Ramos (cell line): Measurements from ENCODE around the gene ZNF546.
"Not testable (repeated sequence)": the region's sequence is repeated elsewhere in the genome, so short reads cannot be mapped to it uniquely, and the experiment has no call there.

Source experiments
- in situ Hi-C: fragments of 300-500 bp; cut with MboI; formaldehyde crosslinking; loops from one replicate; pipeline ENCODE4 v1.14.3; 2022; ENCODE audit warnings: low sequenced_read_pairs; ENCODE audit not compliant: unreplicated experiment

Gene ZNF546

DNA sequence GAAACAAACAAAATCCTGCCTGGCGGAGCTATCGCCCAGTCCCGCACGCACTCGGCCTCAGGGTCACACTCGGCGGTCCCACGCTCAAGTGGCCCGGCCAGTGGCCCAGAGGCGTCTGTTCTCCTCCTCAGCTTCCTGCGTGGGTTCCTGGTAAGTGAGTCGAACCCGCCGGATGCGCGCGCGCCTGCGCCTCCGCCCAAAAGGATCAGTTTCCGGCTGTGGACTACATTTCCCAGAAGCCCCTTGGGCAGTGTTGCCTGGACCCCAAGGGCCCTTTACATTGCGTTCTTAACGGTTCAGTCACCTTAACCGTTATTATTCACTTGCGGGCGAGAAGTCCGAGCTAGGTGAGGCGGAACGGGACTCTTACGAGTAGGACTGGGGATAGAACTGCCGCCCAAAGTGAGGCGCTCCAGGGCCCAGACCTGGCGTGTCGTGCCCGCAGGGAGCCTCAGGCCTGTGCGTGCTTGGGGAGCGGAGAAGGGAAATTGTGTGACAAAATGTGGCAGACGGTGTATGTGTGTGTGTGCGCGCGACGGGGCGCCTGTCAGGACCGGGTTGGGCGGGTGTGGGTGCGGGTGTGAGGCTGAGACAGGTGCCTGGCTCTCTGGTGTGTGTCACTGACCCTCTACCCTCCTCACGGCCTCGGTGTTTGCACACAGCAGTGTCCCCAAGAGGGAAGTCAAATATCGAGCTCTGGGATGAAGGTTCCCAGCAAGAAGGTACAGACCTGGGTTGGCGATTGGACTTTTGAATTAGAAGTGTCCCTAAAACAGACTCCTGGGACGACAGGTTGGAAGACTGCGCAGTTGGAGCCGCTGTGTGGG lies at the start of gene ZNF546:
Gene ZNF546 (plus strand): TSS at position 250 of the 827 bp plus-strand sequence. CDS start 1,267 bp downstream, outside the sequence.
- in situ Hi-C loops: no loop called here

DNA sequence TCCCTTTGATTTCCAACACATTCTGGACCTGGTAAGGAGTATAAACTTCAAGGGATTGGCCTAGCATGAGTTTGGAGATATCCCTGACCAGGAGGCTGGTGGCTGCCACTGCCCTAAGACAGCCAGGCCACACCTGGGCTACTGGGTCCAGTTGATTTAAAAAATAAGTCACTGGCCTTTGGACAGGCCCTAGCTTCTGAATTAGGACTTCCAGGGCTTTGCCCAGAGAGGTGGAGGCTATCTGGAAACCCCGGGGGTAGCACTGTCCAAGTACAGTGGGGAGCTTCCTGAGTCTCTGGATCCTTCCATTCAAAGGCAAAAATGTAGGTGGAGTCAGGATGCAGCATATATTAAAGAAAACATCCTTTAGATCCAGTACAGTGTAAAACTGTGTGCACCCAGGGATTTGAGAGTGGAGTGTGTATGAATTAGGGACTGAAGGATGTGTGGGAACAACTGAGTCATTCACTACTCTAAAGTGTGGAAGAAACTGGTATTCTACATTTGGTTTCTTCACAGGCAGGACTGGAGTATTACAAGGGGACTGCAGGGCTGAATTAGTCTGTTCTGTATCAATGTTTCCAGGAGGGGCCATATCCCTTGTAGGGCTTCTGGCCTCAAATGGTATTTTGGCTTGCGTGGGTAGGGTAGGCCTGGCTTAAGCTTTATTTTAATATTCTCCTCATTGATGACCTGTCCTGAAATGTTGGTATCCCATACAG lies 47.7 kb upstream of the ZNF546 start:
- in situ Hi-C loops: no loop called here

DNA sequence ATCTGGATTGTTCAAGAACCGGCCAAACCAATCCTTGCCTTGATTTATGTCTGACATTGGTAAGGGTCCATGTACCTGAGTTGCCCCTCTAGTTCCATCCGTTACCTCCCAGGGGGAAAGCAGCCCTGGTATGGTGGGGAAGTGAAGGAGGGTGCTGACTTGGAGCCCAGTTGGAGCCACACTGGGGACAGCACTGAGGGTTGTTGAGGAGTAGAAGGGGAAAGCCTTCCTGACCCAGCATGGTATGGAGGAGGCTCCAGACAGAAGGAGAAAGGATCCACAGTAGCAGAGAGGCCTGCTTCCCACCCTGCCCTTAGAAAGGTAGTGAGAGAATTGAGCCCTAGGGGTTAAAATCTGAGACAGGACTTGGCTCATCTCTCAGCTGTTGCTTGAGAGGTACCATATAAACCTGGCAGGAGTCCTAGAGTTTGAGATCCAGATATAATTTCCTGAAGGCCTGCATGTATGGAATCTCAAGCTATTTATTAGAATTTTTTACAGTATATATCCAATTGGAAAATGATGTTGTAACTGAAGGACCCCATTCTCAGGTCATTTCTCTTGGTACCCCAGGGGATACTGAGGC lies 45.7 kb upstream of the ZNF546 start:
- in situ Hi-C loops: no loop called here

DNA sequence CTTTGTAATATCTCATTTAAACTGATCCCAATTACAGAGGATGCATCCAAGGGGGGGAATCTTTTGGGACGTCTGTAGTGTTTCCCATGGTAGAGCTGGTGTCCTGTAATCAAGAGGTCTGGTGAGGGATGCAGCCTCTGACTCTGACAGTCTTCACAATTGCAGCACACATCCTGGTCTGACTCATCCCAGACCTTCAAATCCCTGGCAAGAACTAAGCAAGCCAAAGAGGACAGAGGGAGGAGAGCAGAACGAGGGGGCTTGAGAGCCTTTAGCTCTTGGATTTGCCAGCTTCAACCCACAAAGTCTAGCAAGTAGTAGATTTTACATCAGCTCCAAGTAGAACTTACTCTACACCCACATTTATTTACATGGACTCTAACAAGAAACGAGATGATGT lies 45.2 kb upstream of the ZNF546 start:
- in situ Hi-C loops: no loop called here

DNA sequence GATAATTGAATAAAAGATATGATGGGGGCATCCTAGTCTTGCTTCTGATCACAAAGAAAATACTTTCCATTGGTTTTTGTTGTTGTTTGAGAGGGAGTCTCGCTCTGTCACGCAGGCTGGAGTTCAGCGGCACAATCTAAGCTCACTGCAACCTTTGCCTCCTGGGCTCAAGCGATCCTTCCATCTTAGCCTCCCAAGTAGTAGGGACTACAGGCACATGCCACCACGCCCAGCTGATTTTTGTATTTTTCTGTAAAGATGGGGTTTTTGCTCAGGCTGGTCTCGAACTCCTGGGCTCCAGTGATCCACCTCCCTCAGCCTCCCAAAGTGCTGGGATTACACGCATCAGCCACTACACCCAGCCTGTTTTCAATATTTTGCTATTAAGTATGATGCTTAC lies 42.9 kb upstream of the ZNF546 start:
- in situ Hi-C loops: no loop called here

DNA sequence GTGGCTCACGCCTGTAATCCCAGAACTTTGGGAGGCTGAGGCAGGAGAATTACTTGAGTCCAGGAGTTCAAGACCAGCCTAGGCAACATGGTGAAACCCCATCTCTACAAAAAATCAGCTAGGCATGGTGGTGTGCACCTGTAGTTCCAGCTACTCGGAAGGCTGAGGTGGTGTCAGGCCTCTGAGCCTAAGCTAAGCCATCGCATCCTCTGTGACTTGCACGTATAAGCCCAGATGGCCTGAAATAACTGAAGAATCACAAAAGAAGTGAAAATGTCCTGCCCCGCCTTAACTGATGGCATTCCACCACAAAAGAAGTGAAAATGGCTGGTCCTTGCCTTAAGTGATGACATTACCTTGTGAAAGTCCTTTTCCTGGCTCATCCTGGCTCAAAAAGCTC lies 39.0 kb upstream of the ZNF546 start:
- in situ Hi-C loops: not testable (repeated sequence)

DNA sequence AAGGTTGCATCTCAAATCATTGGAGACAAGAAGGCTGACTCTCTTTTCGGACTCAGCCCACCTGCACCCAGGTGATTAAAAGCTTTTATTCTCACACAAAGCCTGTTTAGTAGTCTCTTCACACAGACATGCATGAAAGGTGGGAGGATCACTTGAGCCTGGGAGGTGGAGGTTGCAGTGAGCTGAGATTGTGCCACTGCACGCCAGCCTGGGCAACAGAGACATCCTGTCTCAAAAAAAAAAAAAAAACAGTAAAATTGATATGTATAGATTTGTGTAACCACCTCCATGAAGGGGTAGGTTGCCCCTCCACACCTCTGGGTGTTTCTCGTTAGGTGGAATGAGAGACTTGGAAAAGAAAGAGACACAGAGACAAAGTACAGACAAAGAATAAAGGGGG lies 37.9 kb upstream of the ZNF546 start:
- in situ Hi-C loops: not testable (repeated sequence)

DNA sequence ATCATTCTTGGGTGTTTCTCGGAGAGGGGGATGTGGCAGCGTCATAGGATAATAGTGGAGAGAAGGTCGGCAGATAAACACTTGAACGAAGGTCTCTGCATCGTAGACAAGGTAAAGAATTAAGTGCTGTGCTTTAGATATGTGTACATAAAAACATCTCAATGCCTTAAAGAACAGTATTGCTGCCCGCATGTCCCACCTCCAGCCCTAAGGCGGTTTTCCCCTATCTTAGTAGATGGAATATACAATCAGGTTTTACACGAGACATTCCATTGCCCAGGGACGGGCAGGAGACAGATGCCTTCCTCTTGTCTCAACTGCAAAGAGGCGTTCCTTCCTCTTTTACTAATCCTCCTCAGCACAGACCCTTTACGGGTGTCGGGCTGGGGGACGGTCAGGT lies 37.5 kb upstream of the ZNF546 start:
- in situ Hi-C loops: not testable (repeated sequence)

DNA sequence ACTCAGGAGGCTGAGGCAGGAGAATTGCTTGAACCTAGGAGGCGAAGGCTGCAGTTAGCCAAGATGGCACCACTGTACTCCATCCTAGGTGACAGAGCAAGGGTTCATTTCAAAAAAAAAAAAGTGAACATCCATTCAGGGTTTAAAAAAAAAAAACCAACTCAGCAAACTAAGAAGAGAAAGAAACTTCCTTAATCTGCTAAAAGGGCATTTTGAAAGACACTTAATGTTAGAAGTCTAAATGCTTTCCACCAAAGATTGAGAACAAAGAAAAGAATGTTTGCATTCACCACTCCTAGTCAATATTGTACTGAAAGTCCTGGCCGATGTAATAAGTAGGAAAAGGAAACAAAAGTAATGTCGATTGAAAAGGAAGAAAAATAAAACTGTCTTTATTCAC lies 33.0 kb upstream of the ZNF546 start:
- in situ Hi-C loops: loop anchor here (5.0 kb wide), 1 partner anchor 57 kb away; no protein-coding TSS in a partner anchor

DNA sequence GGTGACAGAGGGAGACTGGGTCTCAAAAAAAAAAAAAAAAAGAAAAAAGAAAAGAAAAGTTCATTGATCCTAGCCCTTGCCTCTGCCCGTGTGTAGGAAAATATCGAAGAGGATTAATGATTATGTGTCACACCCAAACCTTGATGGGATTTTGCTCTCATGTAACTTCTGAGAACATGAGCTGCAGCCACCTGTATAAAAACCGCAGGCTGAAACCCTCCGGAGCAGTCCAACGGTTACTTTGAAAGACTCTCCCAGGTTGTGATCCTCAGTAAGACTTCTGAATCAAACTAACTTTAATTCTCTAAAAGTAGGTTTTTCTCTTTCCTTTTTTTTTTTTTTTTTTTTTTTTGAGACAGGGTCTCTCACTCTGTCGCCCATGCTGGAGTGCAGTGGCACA lies 30.2 kb upstream of the ZNF546 start:
- in situ Hi-C loops: no loop called here

DNA sequence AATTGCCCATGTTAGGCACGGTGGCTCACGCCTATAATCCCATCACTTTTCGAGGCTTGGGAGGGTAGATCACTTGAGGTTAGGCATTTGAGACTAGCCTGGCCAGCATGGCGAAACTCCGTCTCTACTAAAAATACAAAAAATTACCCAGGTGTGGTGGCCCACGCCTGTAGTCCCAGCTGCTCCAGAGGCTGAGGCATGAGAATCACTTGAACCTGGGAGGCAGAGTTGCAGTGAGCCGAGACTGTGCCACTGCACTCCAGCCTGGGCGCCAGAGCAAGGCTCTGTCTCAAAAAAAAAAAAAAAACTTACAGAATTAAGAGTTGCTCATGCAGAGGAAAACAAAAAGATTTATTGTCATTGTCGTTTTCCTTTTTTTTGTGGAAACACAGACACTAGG lies 29.3 kb upstream of the ZNF546 start:
- in situ Hi-C loops: no loop called here

DNA sequence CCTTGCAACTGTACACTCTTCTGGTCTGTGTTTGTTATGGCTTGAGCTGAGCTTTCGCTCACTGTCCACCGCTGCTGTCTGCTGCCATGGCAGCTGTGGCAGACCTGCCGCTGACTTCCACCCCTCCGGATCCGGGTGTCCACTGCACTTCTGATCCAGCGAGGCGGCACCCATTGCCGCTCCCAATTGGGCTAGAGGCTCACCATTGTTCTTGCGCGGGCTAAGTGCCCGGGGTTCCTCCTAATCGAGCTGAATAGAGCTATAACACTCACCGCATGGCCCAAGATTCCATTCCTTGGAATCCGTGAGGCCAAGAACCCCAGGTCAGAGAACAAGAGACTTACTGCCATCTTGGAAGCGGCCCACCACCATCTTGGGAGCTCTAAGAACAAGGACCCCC lies 28.1 kb upstream of the ZNF546 start:
- in situ Hi-C loops: no loop called here

DNA sequence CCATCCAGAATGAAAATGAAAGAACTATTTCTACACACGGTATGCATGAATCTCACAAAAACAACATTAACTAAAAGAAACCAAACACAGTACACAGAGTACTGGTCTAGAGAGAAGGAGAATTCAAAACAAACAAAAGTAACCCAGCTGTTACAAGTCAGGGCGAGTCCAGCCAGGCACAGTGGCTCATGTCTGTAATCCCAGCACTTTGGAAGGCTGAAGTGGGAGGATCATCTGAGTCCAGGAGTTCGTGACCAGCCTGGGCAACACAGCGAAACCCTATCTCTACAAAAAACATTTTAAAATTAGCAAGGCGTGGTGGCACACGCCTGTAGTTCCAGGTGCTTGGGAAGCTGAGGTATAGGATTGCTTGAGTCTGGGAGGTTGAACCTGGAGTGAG lies 27.6 kb upstream of the ZNF546 start:
- in situ Hi-C loops: no loop called here

DNA sequence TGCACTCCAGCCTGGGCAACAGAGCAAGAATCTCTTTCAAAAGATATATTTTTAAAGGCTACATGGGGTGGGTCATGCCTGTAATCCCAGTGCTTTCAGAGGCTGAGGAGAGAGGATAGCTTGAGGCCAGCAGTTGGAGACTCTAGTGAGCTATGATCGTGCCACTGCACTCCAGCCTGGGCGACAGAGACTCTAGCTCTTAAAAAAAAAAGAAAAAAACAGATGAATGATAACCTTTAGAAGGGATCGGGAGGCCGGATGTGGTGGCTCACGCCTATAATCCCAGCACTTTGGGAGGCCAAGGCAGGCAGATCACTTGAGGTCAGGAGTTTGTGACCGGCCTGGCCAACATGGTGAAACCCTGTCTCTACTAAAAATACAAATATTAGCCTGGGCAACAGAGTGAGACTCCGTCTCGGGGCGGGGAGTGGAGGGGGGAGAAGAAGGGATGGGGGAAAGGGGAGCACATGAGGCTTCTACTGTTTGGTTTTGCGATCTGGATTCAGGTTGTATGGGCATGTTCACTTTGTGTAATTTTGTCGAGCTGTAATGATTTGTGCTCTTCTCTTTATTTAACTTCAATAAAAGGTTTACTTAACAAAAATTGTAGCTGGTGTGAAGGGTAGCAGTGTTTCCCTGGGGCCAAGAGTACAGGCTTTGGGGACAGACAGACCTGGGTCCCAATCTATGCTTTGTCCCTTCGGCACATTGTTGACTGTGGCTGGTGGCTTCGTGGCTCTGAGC lies 27.0 kb upstream of the ZNF546 start:
- in situ Hi-C loops: no loop called here

DNA sequence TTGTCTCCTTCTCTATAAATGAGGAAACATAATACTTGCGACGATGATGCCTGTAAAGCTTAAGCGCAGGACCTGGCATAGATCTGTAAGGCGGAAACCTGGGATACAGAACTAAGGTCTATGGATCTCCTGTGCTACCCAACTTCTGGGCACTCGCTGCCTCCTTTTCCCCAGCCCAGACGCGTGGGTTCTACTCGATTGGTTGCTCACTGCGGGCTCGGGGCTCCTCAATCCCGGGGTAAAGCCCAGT lies 26.5 kb upstream of the ZNF546 start:
- in situ Hi-C loops: no loop called here

DNA sequence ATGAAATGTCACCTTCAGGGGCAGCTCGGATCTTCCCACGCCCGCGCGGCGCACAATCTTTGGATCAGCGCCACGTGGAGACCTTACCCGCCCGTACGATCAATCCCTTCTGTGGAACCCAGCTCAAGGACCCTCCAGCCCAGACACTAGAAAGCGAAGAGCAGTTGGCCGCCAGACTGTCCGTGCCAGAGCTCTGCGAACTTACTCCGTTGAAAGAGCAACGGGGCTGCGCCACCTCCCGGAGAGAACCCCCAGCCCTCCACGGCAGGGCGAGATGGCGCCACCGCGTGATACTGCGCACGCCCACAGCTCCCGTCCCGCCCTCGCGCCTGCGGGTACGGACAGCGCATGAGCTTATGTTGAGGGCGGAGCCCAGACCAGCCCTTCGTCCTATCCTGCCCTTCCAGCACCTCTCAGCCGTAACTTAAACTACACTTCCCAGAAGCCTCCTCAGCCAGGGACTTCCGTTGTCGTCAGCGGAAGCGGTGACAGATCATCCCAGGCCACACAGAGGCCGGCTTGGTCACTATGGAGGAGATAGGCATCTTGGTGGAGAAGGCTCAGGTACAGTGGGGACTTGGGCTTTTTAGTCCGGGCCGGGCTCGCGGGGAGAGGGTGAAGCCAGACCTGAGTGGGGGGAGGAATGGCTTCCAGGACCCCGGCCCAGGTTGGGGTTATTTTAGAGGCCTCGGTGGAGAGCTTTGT lies 26.0 kb upstream of the ZNF546 start, which contains the start of gene PSMC4:
Gene PSMC4 (plus strand): TSS at position 491 of the 705 bp plus-strand sequence. CDS start 38 bp downstream, at position 529.
- in situ Hi-C loops: no loop called here

DNA sequence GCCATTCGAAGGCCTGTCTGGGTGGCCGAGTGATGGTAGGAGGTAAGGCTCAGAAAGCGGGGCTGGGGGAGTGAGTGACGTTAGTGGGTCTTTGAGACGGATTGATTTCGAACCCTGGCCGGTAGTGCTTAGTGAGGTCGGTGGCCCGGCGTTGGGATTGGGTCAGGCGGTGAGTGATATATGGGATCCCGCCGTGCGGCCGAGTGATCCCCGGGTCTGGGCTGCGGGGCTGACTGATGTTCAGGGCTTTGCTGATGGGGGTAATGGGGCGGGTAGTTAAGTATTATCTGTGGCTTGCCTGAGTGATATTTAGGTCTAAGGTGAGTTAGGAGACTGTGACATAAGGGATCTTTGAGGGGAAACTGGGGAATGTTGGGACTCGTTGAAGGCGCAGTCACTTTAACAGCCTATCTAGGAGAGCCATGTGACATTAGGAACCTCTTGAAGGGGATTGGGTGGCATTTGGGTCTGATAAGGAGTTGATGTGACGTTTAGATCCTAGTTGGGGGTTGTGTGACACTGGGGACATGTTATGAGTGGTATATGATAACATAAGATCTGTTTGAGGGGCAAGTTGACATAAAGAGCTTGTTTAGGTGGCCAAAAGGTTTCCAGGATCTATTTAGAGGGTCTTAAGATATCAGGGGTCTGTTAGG lies 25.4 kb upstream of the ZNF546 start:
- in situ Hi-C loops: no loop called here

DNA sequence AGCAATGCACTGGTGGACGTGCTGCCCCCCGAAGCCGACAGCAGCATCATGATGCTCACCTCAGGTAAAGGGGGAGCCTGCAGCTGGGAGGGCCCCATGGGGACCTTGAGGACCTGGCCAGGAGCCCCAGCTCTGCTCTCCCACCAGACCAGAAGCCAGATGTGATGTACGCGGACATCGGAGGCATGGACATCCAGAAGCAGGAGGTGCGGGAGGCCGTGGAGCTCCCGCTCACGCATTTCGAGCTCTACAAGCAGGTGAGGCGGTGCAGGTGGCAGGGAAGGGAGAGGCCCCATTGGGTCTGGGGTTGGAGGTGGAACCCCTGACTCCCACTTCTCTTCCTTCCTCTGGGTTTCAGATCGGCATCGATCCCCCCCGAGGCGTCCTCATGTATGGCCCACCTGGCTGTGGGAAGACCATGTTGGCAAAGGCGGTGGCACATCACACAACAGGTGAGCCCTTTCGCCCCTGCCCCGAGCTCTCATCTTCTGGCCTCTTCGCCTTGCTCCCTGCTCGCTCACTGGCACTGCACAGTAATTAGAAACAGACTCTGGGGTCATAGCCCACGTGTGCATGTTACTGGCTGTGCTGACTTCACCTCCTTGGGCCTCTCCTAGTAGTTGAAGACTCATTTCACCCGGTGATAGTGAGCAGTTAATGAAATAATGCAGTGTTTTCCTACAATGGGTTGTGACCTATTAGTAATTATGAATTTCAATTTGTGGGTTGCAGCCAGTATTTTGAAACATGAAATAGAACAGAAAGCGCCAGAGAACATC lies 22.3 kb upstream of the ZNF546 start:
- in situ Hi-C loops: no loop called here

DNA sequence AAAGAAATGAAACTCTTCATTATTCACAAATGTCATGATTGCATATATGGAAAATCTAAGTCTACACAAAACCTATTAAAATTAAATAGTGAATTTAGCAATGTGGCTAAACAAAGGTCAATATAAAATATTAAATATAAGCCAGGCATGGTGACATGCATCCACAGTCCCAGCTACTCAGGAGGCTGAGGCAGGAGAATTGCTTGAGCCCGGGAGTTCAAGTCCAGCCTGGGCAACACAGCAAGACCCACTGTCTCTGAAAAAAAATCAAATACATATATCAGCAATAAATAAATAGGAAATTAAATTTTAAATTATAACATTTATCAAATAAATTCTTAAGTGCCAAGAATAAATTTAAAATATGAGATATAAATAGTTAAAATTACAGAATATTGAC lies 14.0 kb upstream of the ZNF546 start:
- in situ Hi-C loops: no loop called here
